NCI-H2227 (cell line): ENCODE measurements around the gene CNOT1.
A peak's percentile ranks its signal among the peaks of the same experiment; 100 is the strongest.

ENCODE experiments used
- DNase-seq: peaks from one replicate; lab custom pipeline; 2025; ENCODE audit not compliant: unreplicated experiment; lab: John Stamatoyannopoulos, UW

CNOT1 gene

GRCh38 chr16:58518980-58519368, 110.7 kb downstream of the CNOT1 start:
- DNase-seq, result no peak

GRCh38 chr16:58518083-58518979, 111.3 kb downstream of the CNOT1 start:
- DNase-seq, result no peak

GRCh38 chr16:58516768-58517107, 112.9 kb downstream of the CNOT1 start:
- no peak for DNase-seq

GRCh38 chr16:58515871-58516767, 113.5 kb downstream of the CNOT1 start:
- peak; percentile 43 for DNase-seq

GRCh38 chr16:58515125-58515870, 114.3 kb downstream of the CNOT1 start, which contains the start of gene SETD6:
TSS of gene SETD6 (plus strand) at chr16:58515517. CDS start at chr16:58515538, 21 bp downstream.
- peak; percentile 91 for DNase-seq

GRCh38 chr16:58513874-58514273, 115.8 kb downstream of the CNOT1 start:
- no peak for DNase-seq

- peak; percentile 67 for DNase-seq
Measured at GRCh38 chr16:58511933-58512815, 117.5 kb downstream of the CNOT1 start.

- DNase-seq, result no peak
Measured at GRCh38 chr16:58510776-58511628, 118.6 kb downstream of the CNOT1 start.

- DNase-seq, result no peak
Measured at GRCh38 chr16:58510097-58510775, 119.4 kb downstream of the CNOT1 start.

GRCh38 chr16:58509256-58510096, 120.2 kb downstream of the CNOT1 start:
- DNase-seq, result no peak

GRCh38 chr16:58508671-58509251, 120.9 kb downstream of the CNOT1 start:
- DNase-seq, result no peak

- no peak for DNase-seq
Measured at GRCh38 chr16:58507963-58508670, 121.5 kb downstream of the CNOT1 start.

GRCh38 chr16:58507195-58507962, 122.2 kb downstream of the CNOT1 start:
- no peak for DNase-seq

- no peak for DNase-seq
Measured at GRCh38 chr16:58506241-58507194, 123.1 kb downstream of the CNOT1 start.
